AML-193 (cell line): Measurements from ENCODE around the gene CRADD.
"Not testable (repeated sequence)": the region's sequence is repeated elsewhere in the genome, so short reads cannot be mapped to it uniquely, and the experiment has no call there.

Source experiments
- DNase-seq, 2 experiments: peaks; one replicate each; lab custom pipeline; 2025; lab: John Stamatoyannopoulos, UW

Gene CRADD

DNA sequence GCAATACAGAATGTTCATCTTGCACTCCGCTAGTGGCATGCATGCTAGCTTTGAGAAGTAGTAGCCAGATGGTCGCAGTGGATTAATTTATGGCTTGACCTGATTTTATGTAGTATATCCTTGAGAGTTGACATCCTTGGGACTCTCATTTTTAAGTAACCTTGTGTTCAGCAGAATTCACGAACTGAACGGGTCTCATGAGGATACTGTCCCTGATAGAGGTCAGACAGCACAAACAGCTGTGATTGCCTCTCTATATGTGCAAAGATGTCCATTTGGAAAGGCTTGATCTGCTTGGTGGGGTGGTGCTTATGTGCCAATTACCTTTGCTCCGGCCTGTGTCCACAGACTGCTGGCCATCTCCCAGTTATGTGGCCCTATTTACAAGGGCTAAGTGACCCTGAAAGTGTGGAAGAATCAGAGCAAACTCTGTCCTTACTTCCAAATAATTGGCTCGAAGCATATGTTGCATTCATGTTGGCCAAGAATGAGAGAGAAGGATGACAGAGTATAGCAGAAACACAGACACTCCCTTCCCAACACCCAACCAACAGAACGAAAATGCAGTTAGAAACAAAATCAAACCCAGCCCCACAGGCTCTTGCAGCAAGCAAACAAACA lies 167.1 kb downstream of the CRADD start:
- DNase-seq: no peak

DNA sequence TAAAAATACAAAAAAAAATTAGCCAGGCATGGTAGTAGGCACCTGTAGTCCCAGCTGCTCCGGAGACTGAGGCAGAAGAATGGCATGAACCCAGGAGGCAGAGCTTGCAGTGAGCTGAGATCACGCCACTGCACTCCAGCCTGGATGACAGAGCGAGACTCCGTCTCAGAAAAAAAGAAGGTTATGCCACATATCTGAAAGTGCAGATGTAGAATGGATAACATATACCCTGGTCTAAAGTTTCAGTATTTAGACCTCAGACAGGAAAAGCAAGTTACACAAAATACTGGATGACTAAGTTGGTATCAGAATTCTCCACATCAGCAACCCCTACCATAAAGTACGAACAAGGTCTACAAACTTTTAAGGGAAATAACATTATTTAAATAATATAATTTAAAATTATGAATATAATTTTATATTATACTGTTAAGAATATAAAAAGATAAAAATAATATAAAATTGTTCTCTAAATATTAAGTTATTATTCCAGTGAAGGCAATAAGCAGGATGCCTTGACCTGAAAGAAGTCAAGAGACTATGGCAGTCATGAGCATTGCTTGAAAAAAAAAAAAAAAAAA lies 169.9 kb downstream of the CRADD start:
- DNase-seq: no peak

DNA sequence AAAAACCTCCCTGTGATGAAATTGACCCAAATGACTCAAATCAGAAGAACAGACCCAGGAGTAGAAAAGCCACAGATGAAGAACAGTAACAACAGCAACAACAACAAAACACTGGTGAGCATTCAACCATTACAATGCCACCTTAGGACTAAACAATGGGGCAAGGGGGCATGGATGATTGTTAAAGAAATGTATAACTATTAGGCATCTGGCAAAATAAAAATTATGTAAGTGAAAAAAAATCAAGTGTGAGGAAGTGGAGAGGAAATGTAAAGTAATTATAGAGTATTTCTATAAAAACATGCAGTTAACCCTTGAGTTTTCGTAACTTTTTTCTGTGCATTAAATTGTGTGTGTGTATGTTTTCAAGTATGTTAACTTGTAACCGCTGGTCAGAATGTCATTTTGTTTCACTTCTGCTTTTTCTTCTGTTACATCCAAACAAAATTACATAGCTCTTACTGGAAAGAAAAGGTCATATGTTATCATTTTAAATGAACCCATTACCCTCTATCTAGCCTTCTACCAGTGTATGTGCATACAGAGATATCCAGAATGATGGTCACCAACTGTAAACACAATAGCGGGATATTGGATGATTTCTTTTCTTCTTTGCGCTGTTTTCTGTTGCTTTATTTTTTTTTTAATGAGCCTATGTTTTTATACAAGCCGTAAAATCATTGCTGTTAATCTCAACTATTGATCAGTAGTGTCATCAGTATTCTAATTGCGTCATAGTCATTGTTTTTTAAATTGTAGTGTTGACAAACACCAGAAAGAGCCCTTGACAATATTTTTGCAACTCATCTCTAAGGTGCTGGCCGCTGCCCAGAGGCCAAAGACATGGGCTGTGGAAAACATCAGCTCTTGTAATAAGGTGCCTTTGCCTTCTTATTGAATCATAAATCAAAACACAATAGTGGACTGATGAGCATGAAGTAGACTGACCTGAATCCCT lies 170.6 kb downstream of the CRADD start:
- peak; percentile 10 to 35 for DNase-seq

- peak; percentile 91 to 94 for DNase-seq
Measured at GRCh38 chr12:93848523-93849101, 171.4 kb downstream of the CRADD start.

- no peak for DNase-seq
Measured at GRCh38 chr12:93849946-93850345, 172.8 kb downstream of the CRADD start.

DNA sequence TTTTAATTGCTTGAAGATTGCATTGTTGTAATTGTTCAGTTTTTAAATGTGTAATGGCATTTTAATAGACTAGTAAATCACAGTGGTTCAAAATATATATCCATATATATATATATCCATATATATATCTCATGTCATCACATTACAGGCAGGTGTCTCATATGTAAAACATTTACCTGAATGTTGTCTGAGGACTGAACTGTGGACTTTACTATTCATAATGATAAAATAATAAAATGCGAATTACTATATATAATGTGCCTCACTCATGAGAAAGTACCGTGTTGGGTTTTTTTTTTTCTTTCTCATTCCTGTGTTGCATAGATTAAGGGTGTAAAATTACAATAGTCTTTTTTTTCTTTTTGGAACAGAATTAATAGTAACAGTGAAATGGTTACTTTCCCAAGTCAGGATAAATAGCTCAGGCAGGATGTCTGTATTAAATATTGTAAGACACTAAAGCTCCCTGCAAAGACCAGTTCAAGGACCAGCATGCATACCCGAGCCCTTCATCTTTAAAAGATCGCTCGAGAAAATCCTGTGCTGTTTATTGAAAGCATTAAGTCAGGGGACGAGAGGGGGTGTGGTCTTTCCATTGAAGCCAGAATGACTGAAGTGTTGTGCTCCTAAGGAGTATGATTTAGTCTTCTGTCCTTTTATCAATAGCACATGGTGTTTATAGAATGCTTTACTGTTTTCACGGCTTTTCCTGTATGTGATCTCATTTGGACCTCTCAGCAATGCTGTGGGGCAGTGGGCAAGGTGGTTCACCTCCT lies 173.5 kb downstream of the CRADD start:
- DNase-seq: no peak

GRCh38 chr12:93851257-93851671 lies 174.1 kb downstream of the CRADD start:
- peak in 1 of 2 experiments; percentile 10 for DNase-seq

GRCh38 chr12:93852173-93852591 lies 175.0 kb downstream of the CRADD start:
- no peak for DNase-seq

GRCh38 chr12:93853698-93854478 lies 176.7 kb downstream of the CRADD start:
- DNase-seq: no peak

DNA sequence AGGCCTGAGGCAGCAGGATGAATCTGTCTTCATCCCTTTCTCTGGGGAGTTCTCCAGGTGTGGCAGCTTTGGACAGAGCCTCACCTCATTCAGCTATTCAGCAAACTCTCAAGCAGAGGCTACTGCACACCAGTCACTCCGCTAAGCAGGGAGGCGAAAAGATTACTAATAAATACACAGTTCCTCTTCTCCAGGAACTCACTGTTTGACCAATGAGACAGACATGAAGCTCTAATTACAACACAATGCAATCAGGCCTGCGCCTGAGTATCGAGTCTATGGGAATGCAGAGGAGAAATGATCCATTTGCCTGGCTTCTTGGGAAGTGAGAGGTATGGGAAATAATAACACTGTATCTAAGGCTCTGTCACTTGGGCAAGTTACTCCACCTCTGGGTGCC lies 178.1 kb downstream of the CRADD start:
- no peak for DNase-seq

- no peak for DNase-seq
Measured at GRCh38 chr12:93856611-93857010, 179.4 kb downstream of the CRADD start.

DNA sequence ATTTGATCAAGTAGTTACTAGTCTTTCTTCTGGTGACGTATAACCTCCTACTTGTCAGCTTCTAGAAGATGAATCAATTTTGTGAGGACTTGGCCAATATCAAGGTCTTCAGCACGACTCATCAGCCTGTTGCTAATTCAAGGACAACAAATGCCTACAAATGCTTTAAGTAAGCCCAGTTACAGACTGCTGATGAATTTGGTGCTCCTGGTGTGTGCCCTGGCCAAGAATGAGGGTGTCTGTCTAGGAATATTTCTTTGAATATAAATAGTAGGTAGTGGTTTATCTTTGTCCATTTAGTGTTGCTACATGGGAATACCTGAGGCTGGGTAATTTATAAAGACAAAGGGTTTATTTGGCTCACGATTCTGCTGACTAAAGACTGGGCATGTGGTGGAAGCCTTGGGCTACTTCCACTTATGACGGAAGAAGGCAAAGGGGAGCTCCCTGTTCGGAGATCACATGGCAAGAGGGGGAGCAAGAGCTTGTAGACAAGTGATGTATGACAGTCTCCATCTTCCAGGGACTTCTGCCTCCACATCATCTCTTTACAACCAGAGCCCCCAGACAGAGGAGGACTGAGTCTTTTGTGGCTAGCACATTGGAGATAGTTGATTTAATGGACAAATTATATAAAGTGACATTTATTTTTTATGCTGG lies 180.2 kb downstream of the CRADD start:
- no peak for DNase-seq

- no peak for DNase-seq
Measured at GRCh38 chr12:93857991-93858447, 180.8 kb downstream of the CRADD start.

- no peak for DNase-seq
Measured at GRCh38 chr12:93860668-93861373, 183.6 kb downstream of the CRADD start.

DNA sequence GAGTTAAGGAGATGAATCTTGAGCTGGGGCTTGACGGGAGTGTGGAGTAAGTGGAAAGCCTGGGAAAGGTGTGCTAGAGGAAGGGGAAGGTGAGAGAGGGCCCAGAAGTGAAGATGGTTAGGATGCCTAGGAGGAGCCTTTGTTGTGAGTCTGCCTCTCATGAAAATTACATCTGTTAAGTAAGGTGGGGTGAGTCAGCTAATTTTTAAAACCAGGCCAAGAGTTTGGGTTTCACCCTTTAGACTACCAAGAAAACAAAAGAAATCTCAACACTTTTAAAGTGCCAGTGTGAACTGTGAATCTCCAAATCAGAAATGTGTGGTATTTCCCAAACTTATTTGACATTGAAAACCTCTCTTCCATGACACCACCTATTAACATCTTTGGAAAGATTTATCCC lies 185.2 kb downstream of the CRADD start:
- no peak for DNase-seq

DNA sequence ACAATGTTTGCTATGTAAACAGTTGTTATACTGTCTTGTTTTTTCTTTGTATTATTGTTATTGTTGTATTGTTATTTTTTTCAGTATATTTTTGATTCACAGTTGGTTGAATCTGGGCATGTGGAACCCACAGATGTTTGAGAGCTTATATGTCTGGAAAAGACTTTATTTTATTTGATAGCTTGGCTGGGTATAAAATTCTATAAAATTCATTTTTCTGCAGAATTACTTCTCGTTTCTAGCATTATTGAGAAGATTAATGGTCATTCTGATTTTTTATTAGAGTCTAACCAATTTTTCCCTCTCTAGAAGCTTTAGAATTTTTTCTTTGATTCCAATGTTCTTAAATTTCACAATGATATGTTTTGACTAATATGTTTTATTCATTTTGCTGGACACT lies 188.6 kb downstream of the CRADD start:
- no peak for DNase-seq

- no peak for DNase-seq
Measured at GRCh38 chr12:93868771-93869170, 191.6 kb downstream of the CRADD start.

DNA sequence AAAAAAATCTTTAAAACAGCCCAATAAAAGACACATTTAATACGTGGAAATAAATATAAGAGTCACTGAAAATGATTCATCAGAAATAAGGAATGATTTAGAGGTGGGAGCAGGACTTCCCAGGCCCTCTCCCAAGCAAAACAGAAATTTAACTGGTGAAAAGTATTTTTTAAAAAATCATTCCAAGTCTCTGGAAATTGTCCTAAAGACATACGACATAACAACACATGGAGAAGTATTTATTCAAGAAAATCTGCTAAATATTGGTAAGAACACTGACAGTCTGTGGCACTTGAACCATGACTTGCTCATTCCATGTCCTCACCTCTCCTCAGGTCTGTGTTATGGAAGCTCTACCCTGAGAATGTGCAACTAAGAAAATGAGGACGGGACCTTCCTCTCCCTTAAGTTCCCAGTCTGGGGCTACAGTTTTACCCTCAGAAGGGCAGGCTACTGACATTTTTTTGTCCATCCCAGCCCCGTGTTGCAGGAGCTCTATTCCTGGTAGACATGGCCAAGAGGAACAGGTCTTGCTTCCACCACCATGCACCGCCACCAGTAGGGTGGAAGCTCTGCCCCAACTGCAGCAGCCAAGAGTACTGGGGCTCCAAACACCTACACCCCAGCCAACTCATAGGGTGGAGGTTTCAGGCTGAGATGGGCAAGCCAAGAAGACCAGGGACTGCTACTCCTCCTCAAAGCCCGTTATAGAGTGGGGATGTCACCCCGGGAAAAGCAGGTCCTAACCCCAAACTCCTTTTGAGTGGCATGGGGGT lies 193.0 kb downstream of the CRADD start:
- no peak for DNase-seq

DNA sequence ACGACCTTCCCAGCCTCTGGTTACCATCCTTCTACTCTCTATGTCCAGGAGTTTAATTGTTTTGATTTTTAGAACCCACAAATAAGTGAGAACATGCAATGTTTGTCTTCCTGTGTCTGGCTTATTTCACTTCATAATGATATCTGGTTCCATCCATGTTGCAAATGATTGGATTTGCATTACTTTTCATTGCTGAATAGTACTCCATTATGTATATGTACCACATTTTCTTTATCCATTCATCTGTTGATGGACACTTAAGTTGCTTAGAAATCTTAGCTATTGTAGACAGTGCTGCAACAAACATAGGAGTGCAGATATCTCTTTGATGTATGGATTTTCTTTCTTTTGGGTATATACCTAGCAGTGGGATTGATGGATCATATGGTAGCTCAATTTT lies 194.4 kb downstream of the CRADD start:
- DNase-seq: not testable (repeated sequence)
